Activated CD8-positive, alpha-beta memory T cell treated with anti-CD3 and anti-CD28 coated beads for 4 hours (primary cell): ENCODE data around the gene MAP3K10.

ENCODE experiments used
- DNase-seq, 2 donors: peaks; one replicate each; pipeline ENCODE4 v3.0.0-alpha.2; 2020; ENCODE audit warnings: low read depth in 2 of 2

The MAP3K10 gene

DNA sequence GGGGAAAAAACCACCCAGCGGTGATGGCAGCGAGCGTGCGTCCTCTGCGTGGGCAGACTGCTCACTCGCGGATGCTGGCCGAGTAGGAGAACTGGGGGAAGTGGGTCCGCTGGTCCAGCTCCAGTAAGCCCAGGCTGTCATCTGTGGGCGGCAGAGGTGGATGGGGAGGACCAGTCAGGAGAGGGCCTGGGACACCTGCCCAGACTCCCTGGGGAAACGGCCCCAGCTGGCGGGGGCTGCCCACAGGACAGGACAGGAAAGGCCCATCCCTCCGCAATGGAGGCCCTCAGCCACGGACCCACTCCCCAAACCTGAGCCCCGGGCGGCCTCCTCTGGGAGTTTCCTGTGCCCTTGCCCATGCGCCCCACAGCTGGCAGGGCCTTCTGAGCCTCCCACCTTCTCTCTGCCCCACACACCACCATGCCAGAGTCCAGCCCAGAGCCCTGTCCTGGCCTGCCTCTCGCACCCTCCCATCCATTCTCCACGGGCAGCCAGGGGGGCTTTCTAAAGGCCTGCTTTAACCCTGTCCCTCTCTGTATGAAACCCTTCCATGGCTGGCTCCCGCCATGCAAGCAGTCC is 42.7 kb downstream of the MAP3K10 start:
- DNase-seq, result no peak

DNA sequence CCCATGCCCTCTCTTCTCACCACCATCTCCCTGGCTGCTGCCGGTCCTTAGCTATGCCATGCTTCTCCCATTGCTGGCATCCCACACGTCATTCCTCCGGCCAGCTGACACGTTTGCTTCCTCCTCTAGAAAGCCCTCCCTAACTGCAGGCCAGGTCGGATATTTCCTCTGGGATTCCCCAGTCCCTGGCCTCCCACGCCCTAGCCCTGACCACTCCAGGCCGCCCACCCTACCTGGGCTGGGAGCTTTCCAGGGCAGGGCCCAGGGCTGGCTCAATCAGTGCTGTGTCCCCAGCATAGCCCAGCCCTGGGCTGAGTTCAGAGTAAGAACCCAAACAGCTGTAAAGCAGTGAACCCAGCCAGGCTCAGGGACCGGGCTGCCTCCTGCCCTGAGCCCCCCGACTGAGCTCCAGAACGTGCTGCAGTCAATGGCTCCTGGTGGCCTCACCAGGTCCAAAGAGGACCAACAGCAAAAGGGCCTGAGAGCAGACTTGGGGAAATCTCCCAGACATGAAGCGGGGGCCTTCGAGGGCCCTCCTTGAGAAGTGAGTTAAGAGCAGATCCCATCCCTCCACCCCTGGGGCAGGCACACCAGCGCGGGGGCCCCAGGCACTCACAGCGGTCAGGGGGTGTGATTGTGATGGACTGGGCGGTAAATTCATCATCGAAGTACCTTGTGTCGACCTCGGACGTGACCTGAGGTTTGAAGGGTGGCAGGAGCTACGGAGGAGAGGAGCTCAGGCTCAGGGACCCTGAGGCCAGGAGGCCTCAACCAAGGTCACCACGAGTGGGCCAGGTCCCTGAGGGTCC is 43.4 kb downstream of the MAP3K10 start:
- no peak for DNase-seq

DNA sequence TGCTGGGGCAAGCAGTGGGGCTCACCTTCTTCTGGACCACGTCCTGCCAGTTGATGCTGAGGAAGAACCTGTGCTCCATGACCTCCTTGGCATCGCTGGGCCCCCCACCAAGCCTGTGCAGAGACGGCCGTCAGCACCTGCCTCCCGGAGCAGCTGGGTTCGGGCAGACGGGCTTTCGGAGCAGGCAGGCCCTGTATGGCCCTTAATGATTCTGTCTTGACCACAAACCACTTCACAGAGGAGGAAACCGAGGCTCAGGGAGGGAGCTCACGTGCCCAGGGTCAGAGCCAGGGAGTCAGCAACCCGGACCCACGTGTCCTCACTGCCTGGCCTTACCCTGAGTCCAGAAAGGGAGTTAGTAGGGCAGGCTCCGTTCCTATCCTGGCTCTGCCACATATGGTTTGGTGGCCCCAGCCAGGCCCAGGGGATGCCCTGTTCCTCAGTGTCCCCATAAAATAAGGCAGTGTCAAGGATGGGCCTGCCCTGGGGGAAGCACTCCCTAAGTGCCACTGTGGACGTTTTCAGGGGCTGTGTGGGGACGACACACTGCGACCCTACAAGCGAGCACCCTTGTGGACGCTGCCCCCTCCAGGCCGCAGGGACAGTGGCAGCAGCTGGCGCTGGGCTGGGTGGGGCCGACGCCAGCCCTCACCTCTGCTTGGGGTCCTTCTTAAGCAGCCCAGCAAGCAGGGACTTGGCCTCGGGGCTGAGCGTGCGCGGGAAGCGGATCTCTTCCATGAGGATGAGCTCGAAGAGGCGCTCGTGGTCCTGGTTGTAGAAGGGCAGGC is 44.2 kb downstream of the MAP3K10 start:
- no peak for DNase-seq

DNA sequence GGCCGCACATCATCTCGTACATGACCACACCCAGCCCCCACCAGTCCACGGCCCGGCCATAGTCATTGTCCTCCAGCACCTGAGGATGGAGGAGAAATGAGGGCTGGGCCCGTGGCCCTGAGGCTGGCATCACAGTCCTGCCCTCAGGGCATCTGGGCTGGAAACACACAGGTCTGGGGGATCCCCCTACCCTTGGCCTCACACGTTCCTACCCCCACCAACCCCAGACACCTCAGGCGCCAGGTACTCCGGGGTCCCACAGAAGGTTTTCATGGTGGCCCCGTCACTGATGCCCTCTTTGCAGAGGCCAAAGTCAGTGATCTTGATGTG is 44.8 kb downstream of the MAP3K10 start:
- DNase-seq, result no peak

DNA sequence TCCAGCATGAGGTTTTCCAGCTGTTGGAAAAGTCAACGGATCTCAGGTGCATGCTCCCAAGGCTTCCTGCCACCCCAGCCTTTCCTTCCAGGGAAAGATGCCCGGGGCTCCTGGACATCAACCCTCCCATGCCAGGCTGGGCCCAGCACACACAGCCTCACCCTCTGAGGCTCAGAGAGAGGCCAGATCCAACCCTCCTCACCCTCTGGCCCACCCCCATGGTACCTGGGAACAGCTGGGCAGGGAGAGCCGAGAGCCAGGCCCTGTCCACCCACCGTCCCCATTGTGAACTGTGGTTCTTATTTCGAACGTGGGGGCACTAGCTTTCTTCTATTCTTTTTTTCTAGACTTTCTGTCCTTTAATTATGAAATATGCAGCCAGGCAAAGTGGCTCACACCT is 45.1 kb downstream of the MAP3K10 start:
- DNase-seq, result no peak

DNA sequence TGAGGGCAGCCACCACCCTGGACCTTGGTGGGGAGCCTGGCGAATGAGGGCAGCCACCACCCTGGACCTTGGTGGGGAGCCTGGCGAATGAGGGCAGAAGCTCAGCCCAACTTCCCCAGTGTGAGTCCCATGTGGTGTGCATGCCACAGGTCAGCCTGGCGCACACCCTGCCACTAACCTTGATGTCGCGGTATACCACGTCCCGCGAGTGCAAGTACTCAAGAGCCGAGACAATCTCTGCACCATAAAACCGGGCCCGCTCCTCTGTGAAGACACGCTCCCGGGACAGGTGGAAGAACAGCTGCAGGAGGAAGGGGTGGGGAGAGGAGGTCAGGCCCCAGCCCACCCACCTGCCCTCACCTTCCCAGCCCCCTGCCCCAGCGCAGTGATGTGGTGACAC is 46.6 kb downstream of the MAP3K10 start:
- DNase-seq, result no peak

DNA sequence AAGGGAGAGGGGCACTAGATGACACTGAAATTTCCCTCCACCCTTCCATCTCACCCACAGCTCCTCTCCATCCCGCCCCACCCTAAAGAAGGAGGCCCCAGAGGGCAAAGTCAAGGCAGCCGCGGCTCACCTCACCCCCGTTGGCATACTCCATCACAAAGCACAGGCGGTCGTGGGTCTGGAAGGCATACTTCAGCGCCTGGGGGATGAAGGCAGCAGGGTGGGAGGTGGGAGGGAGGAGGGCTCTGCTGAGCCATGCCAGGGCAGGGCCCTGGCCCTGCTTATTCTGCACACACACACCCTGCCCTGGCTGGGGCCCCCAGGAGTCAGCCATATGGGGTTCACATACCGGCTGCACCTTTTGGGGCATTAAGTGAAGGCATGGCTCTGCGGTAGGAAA is 47.5 kb downstream of the MAP3K10 start:
- DNase-seq, result no peak

DNA sequence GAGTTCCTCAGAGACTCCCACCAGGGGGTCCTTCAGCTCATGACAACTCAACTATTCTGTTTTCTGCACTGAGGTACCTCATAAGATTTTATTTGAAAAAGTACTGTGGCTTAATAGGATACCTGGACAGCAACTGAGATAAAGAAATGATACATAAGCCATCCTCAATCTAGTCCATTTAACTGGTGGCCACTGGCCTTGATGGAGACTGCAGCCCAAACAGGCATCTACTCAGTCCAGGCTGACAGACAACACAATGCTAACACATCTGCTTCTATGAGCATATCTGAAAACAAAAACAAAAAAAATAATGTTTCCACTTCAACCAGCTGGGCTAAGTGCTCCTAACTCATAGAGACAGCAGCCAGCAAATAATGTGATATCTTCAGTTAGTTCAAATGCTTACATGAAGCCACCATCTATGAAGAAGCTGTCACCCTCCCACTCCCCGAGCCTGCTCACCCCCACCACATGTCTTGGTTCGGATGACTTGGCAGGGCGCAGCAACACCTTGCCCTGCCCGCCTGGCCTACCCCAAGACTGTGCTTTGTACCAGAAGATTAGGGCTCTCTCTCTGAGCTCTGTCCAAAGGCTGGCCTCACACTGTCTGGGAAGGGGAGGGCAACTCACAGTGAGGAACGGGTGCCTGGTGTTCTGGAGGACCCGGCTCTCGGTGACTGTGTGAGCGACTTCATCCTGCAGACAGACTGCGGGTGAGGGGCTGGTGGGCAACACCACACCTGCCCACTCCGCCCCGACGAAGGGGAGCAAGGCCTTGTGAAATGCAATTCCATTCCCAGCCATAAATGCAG is 48.4 kb downstream of the MAP3K10 start:
- no peak for DNase-seq

DNA sequence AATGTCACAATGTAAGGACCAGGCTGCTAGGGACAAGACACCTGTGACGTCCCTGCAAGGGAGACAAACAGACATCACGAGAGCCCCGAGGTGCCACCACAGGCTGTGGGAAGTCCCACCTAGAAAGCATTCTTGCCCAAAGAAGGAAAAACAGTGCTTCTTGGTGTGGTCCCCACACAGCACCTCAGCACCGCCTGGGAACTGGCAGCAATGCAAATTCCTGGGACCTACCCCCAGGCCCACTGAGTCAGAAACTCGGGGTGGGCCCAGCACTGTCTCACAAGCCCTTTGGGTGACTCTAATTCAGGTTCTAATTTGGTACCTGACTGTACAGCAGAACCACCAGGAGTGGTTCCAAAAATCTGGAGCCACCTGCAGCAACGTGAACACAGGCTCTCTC is 49.1 kb downstream of the MAP3K10 start:
- DNase-seq, result no peak

DNA sequence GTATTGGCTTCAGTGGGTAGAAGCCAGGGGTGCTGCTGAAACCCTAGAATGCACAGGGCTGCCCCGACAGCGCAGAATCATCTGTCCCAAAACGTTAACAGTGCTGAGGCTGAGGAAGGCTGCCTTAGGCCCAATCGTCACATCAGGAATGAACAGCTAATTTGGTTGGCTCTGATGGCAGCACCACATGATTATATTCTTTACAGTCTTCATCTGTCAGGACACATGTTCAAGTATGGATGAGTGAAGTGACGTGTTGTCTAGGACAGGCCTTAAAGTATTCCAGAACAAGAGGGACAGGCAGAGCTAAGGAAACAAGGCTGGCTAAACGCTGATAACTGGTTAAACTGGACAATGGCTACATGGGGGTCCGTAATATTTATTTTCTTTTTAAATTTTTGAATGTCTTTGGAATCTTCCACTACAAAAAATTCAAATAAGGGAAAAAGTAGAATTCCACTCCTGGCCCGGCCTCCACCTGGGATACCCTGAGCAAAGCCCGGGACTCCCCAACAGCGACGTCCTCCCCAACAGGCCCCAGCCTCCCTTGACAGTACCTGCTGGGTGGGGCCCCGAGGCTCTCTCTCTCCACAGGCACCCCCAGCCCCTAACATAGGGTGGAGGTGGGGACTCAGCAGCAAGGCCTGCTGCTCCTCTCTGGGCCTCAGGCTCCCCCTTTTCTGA is 50.0 kb downstream of the MAP3K10 start:
- DNase-seq, result no peak

DNA sequence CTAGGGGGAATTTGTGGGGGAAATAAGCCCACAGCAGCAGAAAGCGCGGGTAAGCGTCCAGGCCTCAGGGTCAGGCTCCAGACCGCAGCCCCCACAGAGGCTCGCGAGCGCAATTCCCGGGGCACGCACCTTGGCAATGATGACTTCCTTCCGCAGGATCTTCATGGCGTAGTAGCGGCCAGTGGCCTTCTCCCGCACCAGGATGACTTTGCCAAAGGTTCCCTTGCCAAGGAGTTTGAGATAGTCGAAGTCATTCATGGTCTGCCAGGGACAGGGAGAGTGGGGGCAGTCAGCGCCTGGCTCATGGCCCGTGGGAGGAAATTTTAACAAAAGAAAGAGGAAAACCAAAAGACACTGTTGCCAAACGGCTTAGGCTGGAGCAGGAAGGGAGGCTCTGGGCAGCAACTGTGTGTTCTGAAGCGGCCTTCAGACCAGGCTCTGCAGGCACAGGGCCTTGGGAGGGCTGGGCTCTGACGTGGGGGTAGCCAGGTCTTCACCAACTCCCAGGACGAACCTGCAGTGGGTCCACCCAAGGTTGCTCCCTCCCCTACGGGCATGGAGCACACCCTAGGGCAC is 50.7 kb downstream of the MAP3K10 start:
- DNase-seq, result no peak

DNA sequence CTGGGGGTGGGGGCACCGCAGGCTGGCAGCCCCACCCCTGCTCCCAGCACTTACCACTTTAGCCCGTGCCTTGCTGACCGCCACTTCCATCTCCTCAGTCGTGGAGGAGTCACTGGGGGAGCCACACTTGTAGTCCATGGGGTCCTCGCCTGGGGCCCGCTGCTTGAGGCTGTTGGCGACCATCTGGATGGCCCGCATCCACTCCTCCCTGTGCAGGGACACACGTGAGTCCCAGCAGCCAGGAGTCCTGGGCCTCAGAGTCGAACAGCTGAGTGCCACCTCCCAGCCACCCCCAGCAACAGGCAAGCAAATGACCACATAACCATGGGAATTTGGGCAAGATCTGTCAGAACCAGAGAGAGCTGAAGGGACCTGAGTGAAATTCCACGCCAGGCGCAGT is 51.3 kb downstream of the MAP3K10 start:
- DNase-seq, result no peak

DNA sequence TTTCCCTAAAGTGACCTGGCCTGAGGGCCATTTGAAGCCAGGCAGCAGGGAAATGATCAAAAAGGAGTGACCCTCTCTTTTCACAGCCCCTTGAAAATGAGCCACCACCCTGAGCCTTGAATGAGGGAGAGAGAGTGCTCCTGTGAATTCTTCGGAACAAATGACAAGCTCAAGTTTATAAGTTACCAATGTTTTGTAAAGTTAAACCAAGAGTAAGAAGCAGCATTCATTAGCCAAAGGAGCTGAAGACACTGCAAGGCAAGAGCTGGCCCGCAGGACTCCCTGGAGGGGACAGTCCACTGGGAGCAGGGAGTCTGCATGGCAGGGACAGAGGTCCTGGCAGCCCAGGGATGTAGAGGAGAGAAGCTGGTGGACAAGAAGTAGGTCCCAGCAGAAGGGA is 52.0 kb downstream of the MAP3K10 start:
- no peak for DNase-seq

DNA sequence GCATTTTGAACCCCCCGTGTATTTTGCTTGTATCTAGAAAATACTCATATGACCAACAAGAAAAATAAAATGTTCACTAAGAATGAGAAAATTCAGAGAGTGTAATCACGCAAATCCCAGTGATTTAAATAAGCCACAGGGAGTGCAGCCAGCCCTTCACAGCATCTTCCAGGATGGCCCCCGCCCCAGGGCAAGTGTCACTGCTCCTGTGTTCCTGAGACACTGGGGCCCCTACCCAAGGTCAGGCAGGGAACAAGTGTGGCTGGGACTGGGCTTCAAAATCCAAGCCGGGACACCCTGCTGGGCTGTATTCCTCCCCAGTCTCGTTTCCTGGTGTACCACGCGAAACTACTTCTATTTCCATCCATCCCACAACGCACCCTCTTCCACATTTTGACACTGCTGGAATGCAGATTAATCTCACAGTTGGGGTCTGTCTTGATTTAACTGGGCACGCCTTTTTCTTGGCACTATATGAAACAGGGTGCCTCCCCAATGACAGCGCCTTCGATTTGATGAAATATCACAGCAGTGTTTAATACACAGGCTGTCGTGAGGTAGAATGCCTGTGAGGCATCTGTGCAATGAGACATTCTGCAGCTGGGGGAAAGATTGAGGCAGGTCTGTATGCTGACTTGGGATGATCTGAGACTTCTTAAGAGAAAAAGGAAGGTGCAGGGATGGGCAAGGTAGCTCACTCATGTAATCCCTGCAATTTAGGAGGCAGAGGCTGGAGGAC is 53.5 kb downstream of the MAP3K10 start:
- DNase-seq, result no peak

DNA sequence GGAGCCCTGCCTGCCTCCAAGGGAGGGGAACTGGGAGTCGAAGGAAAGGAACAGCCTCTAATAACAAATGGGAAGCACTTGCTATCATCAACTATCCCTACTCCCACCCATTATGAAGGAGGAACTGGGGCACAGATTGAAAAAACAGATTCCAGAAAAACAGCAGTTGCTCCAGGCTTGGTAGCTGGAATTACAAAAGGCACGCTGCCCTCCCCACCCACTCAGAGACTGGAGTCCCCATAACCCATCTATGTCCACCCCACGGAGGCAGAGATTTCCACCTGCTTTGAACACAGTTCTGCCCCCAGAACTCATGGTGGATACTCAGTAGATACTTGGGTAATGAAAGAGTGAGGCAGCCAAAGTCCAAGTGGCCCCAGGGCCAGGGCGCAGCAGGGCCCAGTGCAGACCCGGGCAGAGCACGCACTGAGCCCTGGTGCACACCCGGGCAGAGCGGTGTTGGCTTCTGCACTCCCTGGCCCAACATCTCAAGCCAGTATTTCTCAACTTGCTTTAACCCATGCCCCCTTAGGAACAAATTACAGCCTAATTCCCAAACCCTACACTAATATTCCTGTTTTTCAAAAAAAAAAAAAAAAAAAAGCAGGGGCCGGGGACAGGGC is 54.4 kb downstream of the MAP3K10 start:
- no peak for DNase-seq

DNA sequence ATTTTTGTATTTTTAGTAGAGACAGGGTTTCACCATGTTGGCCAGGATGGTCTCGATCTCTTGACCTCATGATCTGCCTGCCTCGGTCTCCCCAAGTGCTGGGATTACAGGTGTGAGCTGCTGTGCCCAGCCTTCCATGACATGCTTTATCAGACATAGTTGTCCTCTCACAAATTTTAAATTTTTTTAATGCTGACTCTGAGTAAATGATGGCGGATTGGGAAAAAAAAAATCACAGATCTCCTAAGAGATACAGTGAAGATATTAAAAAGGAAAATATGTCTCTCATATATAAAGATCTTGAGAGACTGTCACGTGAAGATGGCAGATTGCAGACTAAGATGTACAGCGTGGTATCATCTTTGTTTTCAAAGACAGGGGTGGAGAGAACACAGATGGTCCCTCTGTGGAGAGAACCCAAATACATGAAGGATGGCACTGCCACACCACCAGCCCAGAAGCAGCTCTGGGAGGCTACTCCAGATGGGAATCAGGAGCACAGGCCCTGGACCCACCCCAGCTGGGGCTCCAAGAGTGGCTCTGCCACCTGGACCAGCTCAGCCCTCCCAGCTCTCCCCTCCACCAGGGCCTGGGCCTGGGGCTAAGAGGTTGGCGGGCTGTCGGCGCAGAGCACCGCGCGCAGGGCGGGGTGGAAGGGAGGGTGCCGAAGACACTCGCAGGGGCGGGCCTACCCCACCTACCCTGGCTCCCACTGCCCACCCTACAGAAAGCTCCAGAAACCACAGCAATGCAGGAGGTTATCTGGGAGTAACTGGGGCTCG is 55.3 kb downstream of the MAP3K10 start:
- no peak for DNase-seq

DNA sequence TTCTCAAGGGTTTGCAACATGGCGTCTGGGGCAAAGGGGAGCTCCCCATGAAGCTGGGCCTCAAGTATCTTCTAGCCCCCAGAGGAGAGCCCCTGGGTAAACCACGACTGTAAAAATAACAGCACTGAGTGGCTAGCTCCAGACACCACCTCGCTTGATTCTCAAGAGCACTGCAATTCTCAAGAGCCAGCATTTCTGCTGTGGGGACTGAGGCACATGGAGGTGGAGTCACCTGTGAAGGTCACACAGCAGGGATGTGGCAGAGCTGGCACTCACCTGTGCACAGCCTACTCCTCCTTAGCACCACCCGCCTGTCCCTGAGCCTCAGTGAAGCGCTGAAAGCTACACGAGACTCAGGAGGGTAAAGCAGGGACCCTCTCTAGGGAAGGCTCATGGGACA is 56.0 kb downstream of the MAP3K10 start:
- no peak for DNase-seq

DNA sequence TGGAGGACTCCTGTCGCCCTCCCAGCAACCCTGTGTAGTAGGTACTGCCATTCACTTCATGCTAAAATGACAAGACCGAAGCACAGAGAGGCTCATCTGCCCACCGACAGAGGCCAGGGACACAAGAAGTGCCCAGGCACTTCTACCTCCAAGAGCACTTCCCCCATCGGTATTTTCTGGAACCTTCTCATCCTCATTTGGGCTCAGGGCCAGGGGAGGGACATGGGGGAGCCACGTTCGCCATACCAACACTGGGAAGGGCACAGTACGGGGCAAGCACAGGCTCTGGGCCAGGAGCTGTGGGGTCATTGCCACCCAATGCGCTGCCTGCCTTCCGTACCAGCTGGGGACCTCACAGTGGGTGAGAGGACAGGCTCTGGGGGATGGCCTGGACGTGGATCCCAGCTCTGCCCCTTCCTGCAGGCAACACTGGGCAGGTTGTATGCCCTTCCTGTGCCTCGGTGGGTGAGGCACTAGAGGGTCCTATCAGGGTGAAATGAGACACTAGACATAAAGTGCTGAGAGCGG is 56.6 kb downstream of the MAP3K10 start:
- DNase-seq, result no peak

DNA sequence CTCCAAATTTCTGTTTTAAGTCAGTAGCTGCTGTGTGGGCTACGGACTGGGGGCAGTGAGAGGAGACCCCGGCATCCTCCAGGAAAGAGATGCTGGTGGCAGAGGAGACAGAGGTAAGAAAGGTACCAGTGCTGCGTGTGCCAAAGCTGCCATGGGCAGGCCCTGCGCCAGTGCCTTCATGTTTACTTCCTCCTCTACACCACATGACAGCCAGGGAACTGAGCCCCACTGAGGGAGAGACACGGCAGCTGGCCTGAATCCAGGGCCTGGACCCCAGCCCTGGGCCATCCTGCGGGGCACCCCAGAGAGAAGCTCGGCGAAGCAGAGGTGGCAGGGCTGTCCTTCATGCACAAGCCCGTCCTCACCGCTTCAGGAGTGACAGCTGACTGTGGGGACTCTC is 58.0 kb downstream of the MAP3K10 start:
- DNase-seq, result no peak
